HEK293 (cell line): Measurements from ENCODE around the gene STEAP2.

Experiments used
- IKZF3 ChIP-seq: fragments of 450-650 bp; IDR thresholded peaks from 2 replicates; pipeline ENCODE4 v1.5.0; 2018; ENCODE audit warnings: missing biosample characterization, mild to moderate bottlenecking, missing genetic modification characterization, moderate library complexity
- KLF9 ChIP-seq: fragments of 450-650 bp; formaldehyde crosslinking; IDR thresholded peaks from 2 replicates; pipeline ENCODE4 v1.5.1; 2016; ENCODE audit warnings: missing biosample characterization, missing genetic modification characterization, low read depth

DNA sequence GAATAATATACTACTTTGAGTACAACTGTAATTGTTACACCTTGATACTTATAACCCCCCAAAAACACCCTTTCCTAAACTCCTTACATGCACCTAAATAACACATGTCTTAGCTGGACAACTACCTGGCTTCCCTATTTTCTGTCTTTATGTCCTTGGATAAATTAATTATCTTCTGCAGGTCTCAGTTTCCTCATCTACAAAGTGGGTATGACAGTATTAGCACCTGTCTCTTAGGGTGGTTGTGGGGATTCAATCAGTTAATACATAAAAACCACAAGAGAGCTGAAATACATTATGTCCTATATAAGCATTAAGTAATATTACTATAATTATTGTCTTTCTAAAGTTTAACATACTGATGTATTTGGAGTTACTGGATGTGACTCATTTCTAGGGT is 10.8 kb downstream of the STEAP2 start:
- TF ChIP-seq KLF9 (no peak), IKZF3 (tag by site-specific recombination) (no peak)
